ENCODE data around the gene ACTN4. TPM values are rescaled to one million over a fixed set of nuclear protein-coding genes. Genes with fewer than 3 reads are reported as not detected.

ACTN4 gene
- total RNA-seq, 1 donor from 2014 or later: 329 TPM

DNA sequence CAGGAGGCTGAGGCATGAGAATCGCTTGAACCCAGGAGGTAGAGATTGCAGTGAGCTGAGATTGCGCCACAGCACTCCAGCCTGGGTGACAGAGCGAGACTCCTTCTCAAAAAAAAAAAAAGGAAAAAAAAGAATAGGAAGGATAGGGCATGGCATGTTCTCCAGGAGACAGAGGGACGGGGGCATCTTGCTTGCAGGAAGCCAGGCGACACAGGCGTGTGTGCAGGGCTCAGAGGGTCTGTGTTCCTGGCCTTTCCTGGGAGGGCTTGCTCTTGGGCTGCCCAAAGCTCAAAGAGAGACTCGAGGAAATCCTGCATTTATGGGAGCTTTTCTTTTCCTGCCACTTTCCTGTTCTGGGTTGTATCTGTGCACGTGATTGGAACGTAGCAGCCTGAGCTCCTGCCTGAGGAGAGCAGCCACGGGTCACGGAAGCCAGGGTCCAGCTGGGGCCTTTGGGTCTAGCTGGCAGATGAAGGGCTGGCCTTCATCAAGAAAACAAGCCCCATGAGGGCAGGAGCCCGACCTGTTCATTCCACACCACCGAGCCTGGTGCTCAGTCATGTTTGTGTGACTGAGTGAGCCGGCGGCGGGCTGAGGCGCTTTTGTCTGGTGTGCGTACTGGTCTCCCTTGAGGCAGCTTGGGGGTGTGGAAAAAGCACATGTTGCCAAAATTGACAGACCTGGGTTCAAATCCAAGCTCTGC is 52.3 kb downstream of the ACTN4 start:
- Mint-ChIP-seq H3K9me3 (no peaks in the 10 kb centered on the region), H3K27ac (no peak overlapping the region), H3K4me1 (ENCODE audit: low read depth) (peaks cover 37% of the 10 kb centered on the region), H3K27me3 (ENCODE audit: low read depth) (no peaks in the 10 kb centered on the region), H3K4me3 (ENCODE audit: low read depth) (no peak overlapping the region), H3K36me3 (ENCODE audit: low read depth) (peaks cover 43% of the 10 kb centered on the region)
- intact Hi-C loops (cut with micrococcal nuclease): no loop called here
- no peak for DNase-seq (ENCODE audit: low spot score)

DNA sequence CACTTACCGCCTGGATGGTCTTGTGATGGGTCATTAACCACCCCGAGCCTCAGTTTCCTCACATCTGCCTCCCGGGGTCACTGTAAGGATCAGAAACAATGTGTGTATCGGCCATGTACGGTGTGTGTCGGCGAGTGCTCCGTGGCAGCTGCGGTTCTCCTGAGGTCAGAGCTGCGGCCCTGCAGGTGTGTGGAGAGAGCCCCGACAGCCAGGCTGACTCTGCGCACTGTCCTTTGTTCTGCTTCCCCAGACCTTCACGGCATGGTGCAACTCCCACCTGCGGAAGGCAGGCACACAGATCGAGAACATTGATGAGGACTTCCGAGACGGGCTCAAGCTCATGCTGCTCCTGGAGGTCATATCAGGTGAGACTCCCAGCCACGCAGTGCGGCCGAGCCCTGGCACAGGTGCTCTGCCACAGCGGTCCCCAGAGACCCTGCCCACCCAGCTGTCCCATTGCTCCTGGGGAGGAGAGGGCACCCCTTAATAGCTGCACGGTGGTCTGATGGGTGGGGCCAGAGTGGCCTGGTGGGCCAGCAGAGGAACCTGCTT is 53.0 kb downstream of the ACTN4 start:
- intact Hi-C loops (cut with micrococcal nuclease): no loop called here

DNA sequence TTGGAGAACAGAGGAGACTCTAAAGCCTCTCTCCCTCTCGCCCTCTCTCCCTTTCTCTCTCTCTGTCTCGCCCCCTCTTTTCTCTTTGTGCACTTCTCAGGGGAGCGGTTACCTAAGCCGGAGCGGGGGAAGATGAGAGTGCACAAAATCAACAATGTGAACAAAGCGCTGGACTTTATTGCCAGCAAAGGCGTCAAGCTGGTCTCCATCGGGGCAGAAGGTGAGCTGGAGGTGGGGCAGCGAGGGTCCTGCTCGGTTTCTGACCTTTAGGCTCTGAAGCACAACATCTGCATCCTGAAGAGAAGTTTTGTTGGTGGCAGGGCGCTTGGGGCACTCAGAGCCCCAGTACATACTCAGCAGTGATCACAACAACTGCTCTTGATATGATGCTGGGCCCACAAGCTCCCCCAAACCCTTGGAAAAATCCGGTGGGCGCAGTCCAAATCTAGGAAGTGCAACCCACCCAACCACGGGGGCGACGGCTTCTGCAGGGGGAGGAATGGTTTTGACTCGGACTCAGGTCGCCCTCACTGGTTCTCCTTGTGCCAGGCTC is 53.5 kb downstream of the ACTN4 start:
- Mint-ChIP-seq H3K27ac (peak overlapping the region; percentile 43), H3K4me1 (ENCODE audit: low read depth) (peaks cover 27% of the 10 kb centered on the region), H3K36me3 (ENCODE audit: low read depth) (peaks cover 42% of the 10 kb centered on the region), H3K9me3 (no peaks in the 10 kb centered on the region), H3K27me3 (ENCODE audit: low read depth) (no peaks in the 10 kb centered on the region), H3K4me3 (ENCODE audit: low read depth) (no peak overlapping the region)
- intact Hi-C loops (cut with micrococcal nuclease): no loop called here
- no peak for DNase-seq (ENCODE audit: low spot score)

More for the DNA sequence above, 53.0 kb downstream of the ACTN4 start:
- Mint-ChIP-seq H3K4me3 (ENCODE audit: low read depth) (no peak overlapping the region), H3K4me1 (ENCODE audit: low read depth) (peaks cover 31% of the 10 kb centered on the region), H3K27ac (peak overlapping the region; percentile 43), H3K9me3 (no peaks in the 10 kb centered on the region), H3K27me3 (ENCODE audit: low read depth) (no peaks in the 10 kb centered on the region), H3K36me3 (ENCODE audit: low read depth) (peaks cover 39% of the 10 kb centered on the region)
- no peak for DNase-seq (ENCODE audit: low spot score)

DNA sequence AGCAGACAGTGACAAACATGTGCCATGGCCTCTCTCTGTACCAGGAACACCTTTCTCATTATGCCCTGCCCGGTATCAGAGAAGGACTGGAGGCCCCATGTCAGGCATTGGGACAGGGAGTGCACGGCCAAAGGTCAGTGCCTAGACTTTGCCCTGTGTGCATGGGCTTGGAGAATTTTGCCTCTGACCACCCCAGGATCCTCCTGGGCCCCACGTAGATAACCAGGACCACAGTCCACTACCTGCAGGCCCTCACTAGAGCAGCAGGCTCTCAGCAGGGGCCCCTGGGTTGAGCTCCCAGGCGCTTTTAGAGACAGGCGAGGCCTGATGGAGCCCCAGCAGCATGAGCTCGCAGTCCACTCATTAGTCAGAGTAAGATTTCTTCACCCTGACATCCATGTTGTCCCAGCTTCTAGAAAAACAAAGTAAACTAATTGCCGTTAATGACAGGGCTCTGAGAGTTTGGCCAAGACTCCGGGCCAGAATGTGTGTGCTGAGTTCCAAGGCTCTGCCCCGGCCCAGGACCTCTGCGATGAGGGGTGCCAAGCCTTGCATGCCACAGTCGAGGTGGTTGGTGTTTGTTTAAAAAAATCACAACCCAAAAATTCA is 54.1 kb downstream of the ACTN4 start:
- Mint-ChIP-seq H3K9me3 (no peaks in the 10 kb centered on the region), H3K4me1 (ENCODE audit: low read depth) (peaks cover 25% of the 10 kb centered on the region), H3K36me3 (ENCODE audit: low read depth) (peaks cover 45% of the 10 kb centered on the region), H3K27ac (no peak overlapping the region), H3K4me3 (ENCODE audit: low read depth) (no peak overlapping the region), H3K27me3 (ENCODE audit: low read depth) (no peaks in the 10 kb centered on the region)
- intact Hi-C loops (cut with micrococcal nuclease): no loop called here
- DNase-seq (ENCODE audit: low spot score): no peak

DNA sequence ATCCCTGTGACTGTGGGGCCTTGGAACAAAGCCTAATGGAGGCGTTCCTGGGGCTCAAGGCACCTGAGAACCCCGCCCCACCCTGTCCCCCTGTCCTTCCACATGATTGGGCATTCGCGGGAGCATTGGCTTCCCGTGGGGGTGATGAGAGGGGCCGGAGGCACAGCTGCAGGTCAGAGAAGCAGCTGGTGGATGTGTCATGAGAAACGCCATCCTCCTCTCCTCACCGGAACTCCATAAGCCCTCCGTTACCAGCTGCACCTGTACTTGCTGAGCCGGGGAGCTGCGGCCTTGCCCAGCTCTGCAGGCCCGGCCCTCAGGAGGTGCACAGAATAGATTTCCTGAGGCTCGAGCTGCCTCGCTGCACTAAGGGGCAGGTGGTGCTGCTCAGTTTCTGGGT is 54.8 kb downstream of the ACTN4 start:
- peaks cover 52% of the 10 kb centered on the region for H3K36me3 Mint-ChIP-seq (ENCODE audit: low read depth)
- peaks cover 18% of the 10 kb centered on the region for H3K4me1 Mint-ChIP-seq (ENCODE audit: low read depth)
- DNase-seq (ENCODE audit: low spot score): no peak
- no peak overlapping the region for H3K27ac Mint-ChIP-seq
- H3K27me3 Mint-ChIP-seq (ENCODE audit: low read depth): no peaks in the 10 kb centered on the region
- intact Hi-C loops (cut with micrococcal nuclease): no loop called here
- H3K9me3 Mint-ChIP-seq: no peaks in the 10 kb centered on the region
- H3K4me3 Mint-ChIP-seq (ENCODE audit: low read depth): no peak overlapping the region

DNA sequence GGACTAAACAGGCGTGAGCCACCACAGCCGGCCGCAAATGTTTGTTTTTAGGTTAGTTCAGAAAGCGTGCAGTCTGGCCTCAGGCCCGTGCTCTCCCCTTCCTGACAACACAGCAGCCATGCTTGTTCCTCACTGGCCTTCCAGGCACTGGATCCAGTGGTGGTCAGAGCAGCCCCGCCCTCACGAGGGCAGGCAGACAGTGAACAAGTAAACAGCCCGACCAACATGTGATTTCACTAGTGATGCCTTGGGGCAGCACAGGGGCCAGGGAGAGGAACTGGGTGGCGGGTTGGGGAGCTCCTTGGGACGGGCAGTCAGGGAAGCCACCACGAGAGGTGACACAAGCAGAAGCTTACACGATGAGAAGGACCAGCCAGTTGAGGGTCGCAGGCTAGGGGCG is 56.1 kb downstream of the ACTN4 start:
- H3K4me3 Mint-ChIP-seq (ENCODE audit: low read depth): no peak overlapping the region
- no peaks in the 10 kb centered on the region for H3K27me3 Mint-ChIP-seq (ENCODE audit: low read depth)
- H3K4me1 Mint-ChIP-seq (ENCODE audit: low read depth): peaks cover 8% of the 10 kb centered on the region
- no peaks in the 10 kb centered on the region for H3K9me3 Mint-ChIP-seq
- H3K27ac Mint-ChIP-seq: no peak overlapping the region
- intact Hi-C loops (cut with micrococcal nuclease): no loop called here
- DNase-seq (ENCODE audit: low spot score): no peak
- H3K36me3 Mint-ChIP-seq (ENCODE audit: low read depth): peaks cover 59% of the 10 kb centered on the region

DNA sequence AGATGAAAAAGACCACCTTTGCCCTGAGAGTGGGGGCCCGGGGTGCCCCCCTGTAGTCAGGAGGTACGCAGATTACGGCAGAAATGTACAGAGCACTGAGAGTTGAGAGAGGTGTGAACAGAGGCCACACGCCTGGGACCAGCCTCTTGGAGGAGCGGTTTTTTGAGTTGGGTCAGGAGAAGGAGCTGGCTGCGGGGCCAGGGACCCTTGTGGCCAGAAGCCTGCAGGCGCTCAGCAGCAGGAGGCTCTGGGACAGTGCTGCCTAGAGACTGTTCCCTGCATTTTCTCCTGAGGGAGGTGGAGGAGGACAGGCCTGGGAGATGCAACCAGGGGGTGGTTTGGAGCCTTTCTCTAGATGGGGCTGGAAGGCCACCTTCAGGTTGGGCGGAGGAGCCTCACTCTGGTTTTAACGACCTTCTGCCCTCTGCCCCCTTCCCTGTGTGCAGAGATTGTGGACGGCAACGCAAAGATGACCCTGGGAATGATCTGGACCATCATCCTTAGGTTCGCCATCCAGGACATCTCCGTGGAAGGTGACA is 57.1 kb downstream of the ACTN4 start:
- Mint-ChIP-seq H3K27me3 (ENCODE audit: low read depth) (no peaks in the 10 kb centered on the region), H3K4me1 (ENCODE audit: low read depth) (no peaks in the 10 kb centered on the region), H3K4me3 (ENCODE audit: low read depth) (no peak overlapping the region), H3K36me3 (ENCODE audit: low read depth) (peaks cover 60% of the 10 kb centered on the region), H3K27ac (no peak overlapping the region), H3K9me3 (no peaks in the 10 kb centered on the region)
- intact Hi-C loops (cut with micrococcal nuclease): no loop called here
- no peak for DNase-seq (ENCODE audit: low spot score)

DNA sequence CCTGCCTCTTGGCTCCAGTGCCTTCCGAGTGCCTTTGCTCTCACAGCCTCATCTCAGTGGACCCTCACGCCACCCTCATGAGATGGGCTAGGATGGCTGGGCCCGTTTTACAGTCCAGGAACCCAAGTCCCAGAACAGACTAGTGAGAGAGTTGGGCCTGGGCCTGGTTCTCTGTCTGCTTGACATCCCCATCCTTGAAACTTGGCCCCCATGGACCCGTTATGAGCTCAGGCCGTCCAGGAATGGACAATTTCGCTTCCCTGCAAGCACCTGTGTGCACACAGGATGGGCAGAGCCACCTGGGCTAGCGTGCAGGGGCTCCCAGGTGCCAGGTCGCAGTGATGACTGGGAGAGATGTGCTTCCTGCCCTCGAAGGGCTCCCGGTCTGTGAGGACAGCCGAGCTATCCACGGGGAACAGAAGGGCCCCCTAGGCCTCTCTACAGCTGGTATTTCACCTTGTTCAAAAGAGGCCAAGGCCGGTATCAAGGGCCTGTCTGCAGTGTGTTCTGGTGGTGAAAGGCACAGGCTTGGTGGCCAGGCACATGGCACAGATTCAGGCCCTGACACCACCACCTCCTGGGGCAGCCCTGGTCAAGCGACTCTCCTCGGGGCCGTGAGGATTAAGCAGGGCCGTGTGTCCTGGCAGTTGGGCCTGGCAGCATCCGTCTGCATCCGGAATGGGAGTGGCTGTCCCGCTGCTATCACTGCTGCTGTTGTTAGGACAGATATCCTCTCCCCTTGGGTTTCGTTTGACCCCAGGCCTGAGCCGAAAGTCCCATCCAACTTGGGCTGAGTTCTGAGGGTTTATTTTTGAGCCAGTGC is 58.0 kb downstream of the ACTN4 start:
- intact Hi-C loops (cut with micrococcal nuclease): no loop called here
- DNase-seq (ENCODE audit: low spot score): no peak
- Mint-ChIP-seq H3K27ac (no peak overlapping the region), H3K36me3 (ENCODE audit: low read depth) (peaks cover 64% of the 10 kb centered on the region), H3K4me3 (ENCODE audit: low read depth) (no peak overlapping the region), H3K9me3 (no peaks in the 10 kb centered on the region), H3K4me1 (ENCODE audit: low read depth) (no peaks in the 10 kb centered on the region), H3K27me3 (ENCODE audit: low read depth) (no peaks in the 10 kb centered on the region)

DNA sequence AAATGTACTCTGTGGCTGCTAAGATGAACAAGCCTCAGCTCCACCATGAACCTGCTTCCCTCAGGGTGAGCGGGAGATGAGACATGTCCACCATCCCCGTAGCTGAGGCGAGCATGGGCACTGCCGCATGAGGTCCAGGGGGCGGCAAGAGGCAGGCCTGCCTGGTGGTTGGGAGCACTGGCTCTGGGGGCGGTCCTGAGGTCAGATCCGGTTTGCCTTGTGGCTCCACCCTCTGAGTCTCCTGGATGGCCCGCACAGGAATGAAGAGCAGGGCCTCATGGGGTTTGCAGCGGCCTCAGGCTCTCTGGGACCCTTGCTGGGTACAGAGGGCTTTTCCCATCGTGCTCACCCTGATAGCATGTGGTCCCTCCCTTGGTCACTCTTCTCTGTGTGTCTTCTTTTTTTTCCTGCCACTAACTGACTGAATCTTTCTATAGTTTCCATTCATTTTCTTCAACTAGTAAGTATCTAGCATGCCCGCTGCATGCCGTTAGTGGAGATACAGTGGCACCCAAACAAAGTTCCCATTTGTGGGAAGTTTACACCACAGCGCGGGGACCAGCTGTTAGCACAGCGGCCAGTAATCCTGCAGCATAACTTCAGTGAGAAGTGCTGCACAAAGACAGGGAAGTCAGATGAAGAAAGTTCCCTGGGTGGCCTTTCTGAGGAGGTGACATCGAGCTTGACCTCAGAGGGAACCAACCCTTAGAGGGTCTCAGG is 59.5 kb downstream of the ACTN4 start:
- no peak for DNase-seq (ENCODE audit: low spot score)
- Mint-ChIP-seq H3K4me3 (ENCODE audit: low read depth) (no peak overlapping the region), H3K4me1 (ENCODE audit: low read depth) (no peaks in the 10 kb centered on the region), H3K27ac (no peak overlapping the region), H3K27me3 (ENCODE audit: low read depth) (no peaks in the 10 kb centered on the region), H3K9me3 (no peaks in the 10 kb centered on the region), H3K36me3 (ENCODE audit: low read depth) (peaks cover 63% of the 10 kb centered on the region)
- intact Hi-C loops (cut with micrococcal nuclease): no loop called here

DNA sequence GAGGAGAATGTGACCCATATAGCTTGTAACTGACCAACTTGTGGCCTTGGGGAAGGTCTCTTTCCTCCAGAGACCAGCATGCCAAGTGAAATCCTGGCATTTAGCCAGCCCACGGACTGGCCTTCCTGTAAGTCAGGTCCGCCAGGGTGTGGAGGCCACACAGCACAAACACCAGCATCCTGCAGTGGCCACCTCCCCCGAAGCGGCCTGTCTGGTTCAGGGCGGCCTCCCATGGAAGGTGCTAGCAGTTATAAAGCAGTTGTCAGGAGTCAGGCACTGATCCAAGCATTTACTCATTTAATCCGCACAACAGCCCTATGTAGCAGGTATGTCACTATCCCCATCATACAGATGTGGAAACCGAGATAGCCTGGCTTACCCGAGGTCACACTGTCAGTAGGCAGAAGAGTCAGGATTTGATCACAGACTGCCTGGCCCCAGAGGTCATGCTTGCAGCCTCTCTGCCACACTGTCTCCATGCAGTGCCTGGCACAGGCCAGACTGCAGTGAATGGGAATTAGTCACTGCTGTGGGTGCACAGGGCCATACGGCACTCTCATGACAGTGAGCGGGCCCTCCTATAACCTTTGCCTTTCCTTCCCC is 60.2 kb downstream of the ACTN4 start:
- no peaks in the 10 kb centered on the region for H3K27me3 Mint-ChIP-seq (ENCODE audit: low read depth)
- H3K27ac Mint-ChIP-seq: no peak overlapping the region
- no peak for DNase-seq (ENCODE audit: low spot score)
- intact Hi-C loops (cut with micrococcal nuclease): no loop called here
- no peaks in the 10 kb centered on the region for H3K4me1 Mint-ChIP-seq (ENCODE audit: low read depth)
- H3K4me3 Mint-ChIP-seq (ENCODE audit: low read depth): no peak overlapping the region
- H3K9me3 Mint-ChIP-seq: no peaks in the 10 kb centered on the region
- peaks cover 61% of the 10 kb centered on the region for H3K36me3 Mint-ChIP-seq (ENCODE audit: low read depth)

DNA sequence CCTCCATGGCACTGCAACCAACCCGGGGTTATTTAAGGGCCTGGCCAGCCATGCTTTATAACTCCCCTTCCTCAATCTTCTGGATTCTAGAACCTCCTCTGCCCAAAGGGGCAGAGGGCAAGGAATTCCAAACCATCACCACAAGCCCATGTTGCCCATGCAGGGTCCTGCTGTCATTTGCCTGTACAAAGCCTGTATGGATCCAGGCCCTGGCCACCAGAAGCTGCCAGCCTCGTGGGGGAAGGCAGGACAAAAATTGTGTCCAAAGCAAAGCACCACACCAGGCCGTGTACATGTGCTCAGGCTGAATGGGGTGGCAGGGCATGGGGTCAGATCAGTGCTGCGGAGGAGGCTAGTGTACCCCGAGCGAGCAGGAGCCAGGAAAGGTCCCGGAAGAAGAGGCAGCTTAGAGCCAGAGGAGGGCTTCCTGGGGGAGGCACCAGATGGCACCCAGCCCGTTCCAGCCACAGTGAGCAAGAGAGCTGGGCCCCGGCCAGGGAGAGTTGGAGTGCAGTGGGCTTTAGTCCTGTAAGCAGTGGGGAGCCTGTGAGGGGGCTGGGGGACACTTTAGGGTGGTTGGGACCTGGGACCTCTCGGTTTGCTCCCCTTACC is 61.1 kb downstream of the ACTN4 start:
- no peak overlapping the region for H3K27ac Mint-ChIP-seq
- H3K27me3 Mint-ChIP-seq (ENCODE audit: low read depth): no peaks in the 10 kb centered on the region
- H3K9me3 Mint-ChIP-seq: no peaks in the 10 kb centered on the region
- intact Hi-C loops (cut with micrococcal nuclease): no loop called here
- no peak overlapping the region for H3K4me3 Mint-ChIP-seq (ENCODE audit: low read depth)
- H3K36me3 Mint-ChIP-seq (ENCODE audit: low read depth): peaks cover 60% of the 10 kb centered on the region
- H3K4me1 Mint-ChIP-seq (ENCODE audit: low read depth): no peaks in the 10 kb centered on the region
- no peak for DNase-seq (ENCODE audit: low spot score)
